SK-N-SH (cell line): ENCODE measurements around the gene CLDN9. TPM values are rescaled to one million over a fixed set of nuclear protein-coding genes. Genes with fewer than 3 reads are reported as not detected.
A peak's percentile ranks its signal among the peaks of the same experiment; 100 is the strongest.

Source experiments
- CHD2 ChIP-seq: fragments of 150-350 bp; IDR thresholded peaks from 2 replicates; pipeline ENCODE4 v1.6.1; 2018; ENCODE audit warnings: low read length; ENCODE audit not compliant: partially characterized antibody
- ELF1 ChIP-seq: IDR thresholded peaks from 2 replicates; pipeline ENCODE4 v1.4.0; 2012
- EP300 ChIP-seq, 2 experiments: IDR thresholded peaks; 2 replicates each; pipeline versions ENCODE4 v1.4.0 to v1.6.1; 2012; ENCODE audit warnings: borderline replicate concordance in 1 of 2, low read depth in 1 of 2, low read length in 1 of 2
- EZH2phosphoT487 ChIP-seq: fragments of 200-600 bp; sonication (generic); IDR thresholded peaks from 2 replicates; pipeline ENCODE4 v1.6.1; 2017; ENCODE audit warnings: low read depth, mixed run types, mild to moderate bottlenecking, antibody characterized with exemption, moderate library complexity, borderline replicate concordance
- FOSL2 ChIP-seq: IDR thresholded peaks from 2 replicates; pipeline ENCODE4 v1.4.0; 2012; ENCODE audit warnings: low read depth, mild to moderate bottlenecking, moderate library complexity, borderline replicate concordance
- FOXJ3 ChIP-seq: sonication (generic); formaldehyde crosslinking; IDR thresholded peaks from 2 replicates; pipeline ENCODE4 v1.5.1; 2020; ENCODE audit warnings: mild to moderate bottlenecking, missing genetic modification reagents
- FOXM1 ChIP-seq: IDR thresholded peaks from 2 replicates; pipeline ENCODE4 v1.4.0; 2012; ENCODE audit warnings: low read depth, mild to moderate bottlenecking
- IRF3 ChIP-seq: fragments of 150-350 bp; IDR thresholded peaks from 2 replicates; pipeline ENCODE4 v1.6.1; 2016; ENCODE audit warnings: mild to moderate bottlenecking, low read depth, low read length
- JUND ChIP-seq: IDR thresholded peaks from 2 replicates; pipeline ENCODE4 v1.4.0; 2012
- MEF2A ChIP-seq: IDR thresholded peaks from 2 replicates; pipeline ENCODE4 v1.4.0; 2012; ENCODE audit warnings: low read depth, borderline replicate concordance
- MXI1 ChIP-seq: IDR thresholded peaks from 2 replicates; pipeline ENCODE4 v1.6.1; 2012; ENCODE audit warnings: mild to moderate bottlenecking, low read depth, low read length, improper control_type of control experiment
- POLR2AphosphoS5 ChIP-seq: IDR thresholded peaks from 2 replicates; pipeline ENCODE4 v1.6.1; 2012; ENCODE audit warnings: low read depth, low read length
- RFX5 ChIP-seq: IDR thresholded peaks from 2 replicates; pipeline ENCODE4 v1.6.1; 2012; ENCODE audit warnings: mild to moderate bottlenecking, improper control_type of control experiment, low read length
- RXRA ChIP-seq: IDR thresholded peaks from 2 replicates; pipeline ENCODE4 v1.4.0; 2012; ENCODE audit warnings: low read depth, mild to moderate bottlenecking, borderline replicate concordance
- SIN3A ChIP-seq: IDR thresholded peaks from 2 replicates; pipeline ENCODE4 v1.6.1; 2012; ENCODE audit warnings: low read depth, mild to moderate bottlenecking, low read length, moderate library complexity, borderline replicate concordance
- SMC3 ChIP-seq: IDR thresholded peaks from 2 replicates; pipeline ENCODE4 v1.6.1; 2012; ENCODE audit warnings: low read depth, low read length, improper control_type of control experiment
- TAF1 ChIP-seq: IDR thresholded peaks from 2 replicates; pipeline ENCODE4 v1.6.1; 2012; ENCODE audit warnings: low read depth, mild to moderate bottlenecking, low read length, moderate library complexity, borderline replicate concordance
- TCF12 ChIP-seq: IDR thresholded peaks from 2 replicates; pipeline ENCODE4 v1.4.0; 2012
- TEAD4 ChIP-seq: IDR thresholded peaks from 2 replicates; pipeline ENCODE4 v1.4.0; 2012; ENCODE audit warnings: mild to moderate bottlenecking, borderline replicate concordance; ENCODE audit not compliant: insufficient read depth
- USF1 ChIP-seq: IDR thresholded peaks from 2 replicates; pipeline ENCODE4 v1.4.0; 2012; ENCODE audit warnings: low read depth, borderline replicate concordance
- YY1 ChIP-seq: IDR thresholded peaks from 2 replicates; pipeline ENCODE4 v1.4.0; 2012; ENCODE audit warnings: low read depth, mild to moderate bottlenecking
- polyA plus RNA-seq, 3 experiments: library from polyadenylated mRNA; depleted of rRNA; stranded (reverse); fragments of >200 nt; gene quantifications; 2 replicates each; pipeline ENCODE4 v1.2.3, GENCODE V29; 2012
- TF ChIP-seq, protein P1 (sequence below): IDR thresholded peaks from 2 replicates; pipeline ENCODE4 v1.4.0; 2012; ENCODE audit warnings: low read depth, borderline replicate concordance
- TF ChIP-seq, protein P2 (sequence below): fragments of 200-600 bp; sonication (generic); IDR thresholded peaks from 2 replicates; pipeline ENCODE4 v1.6.1; 2017; ENCODE audit warnings: antibody characterized with exemption, mild to moderate bottlenecking, moderate library complexity

The CLDN9 gene
- polyA plus RNA-seq, 1 of the 3 experiments (the other 2 are of a cell fraction), result 0.08 TPM

DNA sequence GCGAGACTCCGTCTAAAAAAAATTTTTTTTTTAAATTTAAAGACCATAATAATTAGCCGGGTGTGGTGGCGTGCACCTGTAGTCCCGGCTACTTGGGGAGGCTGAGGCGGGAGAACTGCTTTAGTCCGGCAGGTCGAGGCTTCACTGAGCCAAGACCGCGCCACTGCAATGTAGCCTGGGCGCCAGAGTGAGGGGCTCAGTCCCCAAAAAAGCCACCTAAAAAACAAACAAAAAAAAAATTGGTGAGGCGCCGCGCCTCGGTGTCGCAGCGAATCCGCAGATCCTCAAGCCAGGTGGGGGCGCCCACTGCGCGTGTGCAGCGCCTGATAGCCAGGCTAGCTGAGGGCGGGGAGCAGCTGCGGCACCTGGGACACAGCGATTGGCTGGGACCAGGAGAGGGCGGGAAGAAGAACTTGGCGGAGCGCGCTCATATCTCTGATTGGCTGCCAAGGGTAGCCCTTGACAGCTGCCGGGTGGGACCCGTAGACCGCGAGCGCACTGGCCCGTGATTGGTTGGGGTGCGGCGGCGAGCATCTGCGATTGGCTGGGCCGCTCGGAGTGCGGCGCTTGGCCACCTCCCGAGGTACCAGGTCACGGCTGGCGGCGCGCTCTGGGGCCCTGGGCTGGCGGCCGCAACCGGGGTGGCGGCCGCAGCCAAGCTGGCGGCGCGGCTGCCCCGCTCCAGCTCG is 9.0 kb upstream of the CLDN9 start (continued):
- TF ChIP-seq MEF2A (no peak), IRF3 (peak; percentile 73), FOXM1 (no peak), EP300 (IDR thresholded peaks at IDR 0.05; ENCODE audit: borderline replicate concordance in 1 of 2, low read depth in 1 of 2, low read length in 1 of 2) (no peak), YY1 (no peak), MXI1 (peak; percentile 46), EZH2phosphoT487 (no peak), CHD2 (peak; percentile 86), TAF1 (no peak), FOXJ3 (CRISPR knock-in tag) (no peak), RXRA (no peak), POLR2AphosphoS5 (no peak), TCF12 (0 out of 2 replicates have a peak, but pooled peaks have one; percentile 0), ELF1 (no peak), SMC3 (peak; percentile 55), SIN3A (no peak), TEAD4 (no peak), USF1 (no peak), RFX5 (peak; percentile 83), FOSL2 (no peak), JUND (no peak)
- TF ChIP-seq, protein P1, sequence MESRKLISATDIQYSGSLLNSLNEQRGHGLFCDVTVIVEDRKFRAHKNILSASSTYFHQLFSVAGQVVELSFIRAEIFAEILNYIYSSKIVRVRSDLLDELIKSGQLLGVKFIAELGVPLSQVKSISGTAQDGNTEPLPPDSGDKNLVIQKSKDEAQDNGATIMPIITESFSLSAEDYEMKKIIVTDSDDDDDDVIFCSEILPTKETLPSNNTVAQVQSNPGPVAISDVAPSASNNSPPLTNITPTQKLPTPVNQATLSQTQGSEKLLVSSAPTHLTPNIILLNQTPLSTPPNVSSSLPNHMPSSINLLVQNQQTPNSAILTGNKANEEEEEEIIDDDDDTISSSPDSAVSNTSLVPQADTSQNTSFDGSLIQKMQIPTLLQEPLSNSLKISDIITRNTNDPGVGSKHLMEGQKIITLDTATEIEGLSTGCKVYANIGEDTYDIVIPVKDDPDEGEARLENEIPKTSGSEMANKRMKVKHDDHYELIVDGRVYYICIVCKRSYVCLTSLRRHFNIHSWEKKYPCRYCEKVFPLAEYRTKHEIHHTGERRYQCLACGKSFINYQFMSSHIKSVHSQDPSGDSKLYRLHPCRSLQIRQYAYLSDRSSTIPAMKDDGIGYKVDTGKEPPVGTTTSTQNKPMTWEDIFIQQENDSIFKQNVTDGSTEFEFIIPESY, result no peak
- TF ChIP-seq, protein P2, sequence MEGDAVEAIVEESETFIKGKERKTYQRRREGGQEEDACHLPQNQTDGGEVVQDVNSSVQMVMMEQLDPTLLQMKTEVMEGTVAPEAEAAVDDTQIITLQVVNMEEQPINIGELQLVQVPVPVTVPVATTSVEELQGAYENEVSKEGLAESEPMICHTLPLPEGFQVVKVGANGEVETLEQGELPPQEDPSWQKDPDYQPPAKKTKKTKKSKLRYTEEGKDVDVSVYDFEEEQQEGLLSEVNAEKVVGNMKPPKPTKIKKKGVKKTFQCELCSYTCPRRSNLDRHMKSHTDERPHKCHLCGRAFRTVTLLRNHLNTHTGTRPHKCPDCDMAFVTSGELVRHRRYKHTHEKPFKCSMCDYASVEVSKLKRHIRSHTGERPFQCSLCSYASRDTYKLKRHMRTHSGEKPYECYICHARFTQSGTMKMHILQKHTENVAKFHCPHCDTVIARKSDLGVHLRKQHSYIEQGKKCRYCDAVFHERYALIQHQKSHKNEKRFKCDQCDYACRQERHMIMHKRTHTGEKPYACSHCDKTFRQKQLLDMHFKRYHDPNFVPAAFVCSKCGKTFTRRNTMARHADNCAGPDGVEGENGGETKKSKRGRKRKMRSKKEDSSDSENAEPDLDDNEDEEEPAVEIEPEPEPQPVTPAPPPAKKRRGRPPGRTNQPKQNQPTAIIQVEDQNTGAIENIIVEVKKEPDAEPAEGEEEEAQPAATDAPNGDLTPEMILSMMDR, result peak; percentile 51
- TF ChIP-seq, all 33 proteins: peak for 12
